Measurements from ENCODE around the gene PPP2R2B.

- TF ChIP-seq ELK1 (IDR thresholded peaks at IDR 0.05; ENCODE audit: low read depth, low read length) = no peak
- TF ChIP-seq MAFK (IDR thresholded peaks at IDR 0.05; ENCODE audit: partially characterized antibody) = no peak
These were observed 12.3 kb downstream of the PPP2R2B start for GRCh38 chr5:146866263-146866662.
